ACC112 (cell line): ENCODE measurements around the gene HLA-DOA.

Experiments used
- H2AFZ ChIP-seq: fragments of 200-600 bp; sonication (generic); one replicate; pipeline ENCODE4 v1.6.0; 2017; ENCODE audit warnings: antibody characterized with exemption, low read length; ENCODE audit not compliant: unreplicated experiment
- H3K27ac ChIP-seq: fragments of 200-600 bp; sonication (generic); 2 replicates; pipeline ENCODE4 v1.5.1; 2014; ENCODE audit warnings: low read depth, mild to moderate bottlenecking, antibody characterized with exemption, low read length, moderate library complexity
- H3K27me3 ChIP-seq: fragments of 200-600 bp; sonication (generic); 2 replicates; pipeline ENCODE4 v1.6.1; 2014; ENCODE audit warnings: mild to moderate bottlenecking, antibody characterized with exemption, low read length, moderate library complexity, mixed read lengths; ENCODE audit not compliant: insufficient read depth
- H3K36me3 ChIP-seq: fragments of 200-600 bp; sonication (generic); 2 replicates; pipeline ENCODE4 v1.6.1; 2016; ENCODE audit warnings: mild to moderate bottlenecking, antibody characterized with exemption, low read length, moderate library complexity, mixed read lengths; ENCODE audit not compliant: insufficient read depth
- H3K4me1 ChIP-seq: fragments of 200-600 bp; sonication (generic); one replicate; pipeline ENCODE4 v1.6.1; 2016; ENCODE audit warnings: low read length, mixed read lengths; ENCODE audit not compliant: insufficient read depth, unreplicated experiment, control insufficient read depth
- H3K4me3 ChIP-seq: fragments of 200-600 bp; sonication (generic); 2 replicates; pipeline ENCODE4 v1.5.1; 2014; ENCODE audit warnings: mild to moderate bottlenecking, low read depth, low read length
- H3K79me2 ChIP-seq: fragments of 200-600 bp; sonication (generic); one replicate; pipeline ENCODE4 v1.6.0; 2016; ENCODE audit warnings: low read length; ENCODE audit not compliant: control insufficient read depth, unreplicated experiment, insufficient read depth

HLA-DOA gene

GRCh38 chr6:33008944-33009861 is at the start of gene HLA-DOA:
HLA-DOA (minus strand) TSS chr6:33009591.
- H2AFZ ChIP-seq = peak within 1 kb of the TSS; percentile 82
- H3K4me1 ChIP-seq = peaks cover 3% of the 10 kb centered on the region
- H3K36me3 ChIP-seq = no peaks in the 10 kb centered on the region
- H3K79me2 ChIP-seq = no peaks in the 10 kb centered on the region
- H3K27ac ChIP-seq = no peak within 1 kb of the TSS
- peaks cover 35% of the 10 kb centered on the region for H3K27me3 ChIP-seq
- H3K4me3 ChIP-seq = peak within 1 kb of the TSS; percentile 69

GRCh38 chr6:33057222-33058150 is 48.1 kb upstream of the HLA-DOA start:
- Histone ChIP-seq H3K27me3 (peaks cover 24% of the 10 kb centered on the region), H3K27ac (no peak overlapping the region), H3K36me3 (no peaks in the 10 kb centered on the region), H3K4me1 (no peaks in the 10 kb centered on the region), H3K4me3 (no peak overlapping the region), H3K79me2 (no peaks in the 10 kb centered on the region), H2AFZ (no peak overlapping the region)

- Histone ChIP-seq H3K36me3 (no peaks in the 10 kb centered on the region), H3K4me3 (no peak overlapping the region), H3K27me3 (peaks cover 59% of the 10 kb centered on the region), H3K27ac (no peak overlapping the region), H3K4me1 (no peaks in the 10 kb centered on the region), H3K79me2 (no peaks in the 10 kb centered on the region), H2AFZ (no peak overlapping the region)
Measured at GRCh38 chr6:33053230-33053629, 43.8 kb upstream of the HLA-DOA start.

- Histone ChIP-seq H3K36me3 (no peaks in the 10 kb centered on the region), H3K4me1 (no peaks in the 10 kb centered on the region), H3K79me2 (no peaks in the 10 kb centered on the region), H3K27ac (no peak overlapping the region), H3K4me3 (no peak overlapping the region), H2AFZ (no peak overlapping the region), H3K27me3 (peaks cover 59% of the 10 kb centered on the region)
Measured at GRCh38 chr6:33052627-33053026, 43.2 kb upstream of the HLA-DOA start.

- H3K4me1 ChIP-seq = no peaks in the 10 kb centered on the region
- H3K79me2 ChIP-seq = no peaks in the 10 kb centered on the region
- H3K27me3 ChIP-seq = peaks cover 67% of the 10 kb centered on the region
- H3K36me3 ChIP-seq = no peaks in the 10 kb centered on the region
- H2AFZ ChIP-seq = no peak overlapping the region
- H3K4me3 ChIP-seq = no peak overlapping the region
- H3K27ac ChIP-seq = no peak overlapping the region
Measured at GRCh38 chr6:33050014-33050810, 40.8 kb upstream of the HLA-DOA start.

DNA sequence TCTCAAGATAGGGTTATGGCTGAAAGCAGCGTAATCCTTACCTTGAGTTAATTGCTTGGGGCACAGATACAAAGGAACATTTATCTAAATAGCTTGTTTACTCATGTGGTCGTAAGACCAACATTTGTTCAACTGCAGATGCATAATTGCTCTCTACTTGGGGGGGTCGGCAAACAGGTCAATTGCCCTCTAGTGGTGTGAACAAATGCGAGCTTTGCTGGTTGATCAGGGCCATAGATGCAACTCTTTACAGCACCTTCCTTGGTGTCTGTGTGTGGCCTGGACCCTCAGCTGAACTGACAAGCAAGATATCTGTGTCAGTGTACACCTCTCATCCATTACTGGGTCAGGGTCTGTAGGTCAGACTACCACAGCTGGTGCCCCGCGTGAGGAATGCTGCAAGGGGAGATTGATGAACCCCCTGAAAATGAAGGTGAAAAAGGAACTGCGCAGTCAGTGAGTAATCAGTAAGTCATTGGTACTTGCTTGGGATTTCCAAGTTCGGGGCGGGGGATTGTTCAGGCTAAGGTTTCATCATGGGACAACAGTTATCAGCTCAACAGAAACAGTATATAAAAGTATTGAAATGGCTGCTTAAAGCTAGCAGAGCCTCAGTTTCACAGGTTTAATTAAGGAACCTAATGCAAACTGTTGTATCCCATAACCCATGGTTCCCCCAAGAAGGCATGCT is 40.1 kb upstream of the HLA-DOA start:
- no peak overlapping the region for H2AFZ ChIP-seq

GRCh38 chr6:33040157-33040556 is 30.8 kb upstream of the HLA-DOA start:
- peaks cover 69% of the 10 kb centered on the region for H3K27me3 ChIP-seq
- no peaks in the 10 kb centered on the region for H3K36me3 ChIP-seq
- no peaks in the 10 kb centered on the region for H3K4me1 ChIP-seq
- H3K79me2 ChIP-seq = no peaks in the 10 kb centered on the region
- H3K4me3 ChIP-seq = no peak overlapping the region
- no peak overlapping the region for H2AFZ ChIP-seq
- no peak overlapping the region for H3K27ac ChIP-seq

More for the DNA sequence above, 40.1 kb upstream of the HLA-DOA start:
- no peaks in the 10 kb centered on the region for H3K4me1 ChIP-seq
- no peak overlapping the region for H3K27ac ChIP-seq
- H3K79me2 ChIP-seq = no peaks in the 10 kb centered on the region
- H3K27me3 ChIP-seq = peaks cover 75% of the 10 kb centered on the region
- H3K36me3 ChIP-seq = no peaks in the 10 kb centered on the region
- H3K4me3 ChIP-seq = no peak overlapping the region

DNA sequence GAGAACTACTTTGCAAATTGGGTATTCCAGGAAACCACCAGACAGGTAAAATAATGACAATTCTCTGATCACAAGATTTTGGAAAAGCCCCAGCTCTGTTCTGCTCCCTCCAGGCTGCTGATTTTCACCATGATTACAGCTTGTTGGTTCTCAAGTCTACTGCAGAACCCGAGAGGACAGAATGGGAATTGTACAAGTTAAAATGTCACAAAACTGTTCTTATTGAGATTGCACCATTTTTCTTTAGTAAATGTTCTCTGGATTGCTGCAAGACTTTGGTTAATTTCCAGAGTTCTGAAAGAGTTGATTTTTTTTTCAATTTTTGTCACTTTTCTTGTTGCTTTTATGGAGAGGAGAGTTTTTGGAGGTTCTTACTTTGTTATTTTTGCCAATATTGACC is 27.1 kb upstream of the HLA-DOA start:
- Histone ChIP-seq H3K27ac (no peak overlapping the region), H3K79me2 (no peaks in the 10 kb centered on the region), H3K4me1 (no peaks in the 10 kb centered on the region), H2AFZ (no peak overlapping the region), H3K4me3 (no peak overlapping the region), H3K27me3 (peaks cover 90% of the 10 kb centered on the region), H3K36me3 (no peaks in the 10 kb centered on the region)

DNA sequence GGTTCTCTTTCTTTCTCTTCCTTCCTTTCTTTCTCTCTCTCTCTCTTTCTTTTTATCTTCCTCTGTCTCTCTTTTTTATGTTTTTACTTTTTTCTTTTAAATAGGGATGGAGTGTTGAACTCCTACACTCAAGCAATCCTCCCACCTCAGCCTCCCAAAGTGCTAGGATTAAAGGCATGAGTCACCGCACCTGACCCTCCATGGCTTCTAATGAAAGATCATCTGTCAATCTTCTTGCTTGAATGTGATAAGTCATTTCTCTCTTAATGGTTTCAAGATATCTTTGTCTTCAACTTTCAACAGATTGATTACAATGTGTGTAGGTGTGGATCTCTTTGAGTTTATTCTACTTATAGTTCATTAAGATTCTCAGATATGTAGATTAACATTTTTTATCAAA is 25.2 kb upstream of the HLA-DOA start:
- H3K27ac ChIP-seq = no peak overlapping the region
- no peak overlapping the region for H3K4me3 ChIP-seq
- no peaks in the 10 kb centered on the region for H3K36me3 ChIP-seq
- H3K79me2 ChIP-seq = no peaks in the 10 kb centered on the region
- no peak overlapping the region for H2AFZ ChIP-seq
- no peaks in the 10 kb centered on the region for H3K4me1 ChIP-seq
- peaks cover 96% of the 10 kb centered on the region for H3K27me3 ChIP-seq

DNA sequence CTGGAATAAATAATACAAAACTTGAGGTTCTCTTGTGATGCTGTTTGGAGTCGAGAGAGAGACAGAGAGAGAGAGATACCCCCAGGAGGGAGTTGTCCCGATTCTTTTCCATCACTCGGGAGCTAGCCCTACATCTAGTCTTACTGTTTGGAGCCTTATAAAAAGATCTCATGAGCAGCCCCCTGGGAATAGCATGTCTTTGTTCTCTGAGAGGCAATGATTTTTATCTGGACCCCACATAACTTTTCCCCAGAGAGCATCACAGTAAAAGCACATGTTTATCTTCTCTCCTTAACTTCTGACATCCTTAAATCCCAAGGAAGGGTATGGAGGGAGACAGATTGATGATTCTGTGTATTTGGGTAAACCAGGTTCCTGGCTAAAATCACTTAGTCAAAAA is 20.9 kb upstream of the HLA-DOA start:
- no peaks in the 10 kb centered on the region for H3K36me3 ChIP-seq
- no peaks in the 10 kb centered on the region for H3K4me1 ChIP-seq
- no peaks in the 10 kb centered on the region for H3K79me2 ChIP-seq
- H3K4me3 ChIP-seq = no peak overlapping the region
- H3K27me3 ChIP-seq = peaks cover 80% of the 10 kb centered on the region
- no peak overlapping the region for H3K27ac ChIP-seq
- no peak overlapping the region for H2AFZ ChIP-seq
